Kidney (tissue), 14 donors: ENCODE measurements around the gene PNMA8B. TPM values are rescaled to one million over a fixed set of nuclear protein-coding genes. Genes with fewer than 3 reads are reported as not detected.
A peak's percentile ranks its signal among the peaks of the same experiment; 100 is the strongest.

Experiments used
- DNase-seq, 5 donors: peaks; one replicate each; pipeline ENCODE4 v3.0.0-alpha.2; 2013 to 2020
- FAIRE-seq: peaks from 2 replicates; lab custom pipeline; 2012; peaks lifted over from hg19 to GRCh38; lab: Jason Lieb, UNC
- H3K27ac ChIP-seq, 2 donors: one replicate each; pipeline ENCODE4 v1.7.0; 2013; ENCODE audit warnings: low read depth in 2 of 2, low read length in 2 of 2, inconsistent platforms in 1 of 2
- H3K27me3 ChIP-seq: one replicate; pipeline ENCODE4 v1.7.1; 2013; ENCODE audit warnings: low read length, inconsistent platforms; ENCODE audit not compliant: control insufficient read depth, insufficient read depth
- H3K36me3 ChIP-seq, 3 donors: one replicate each; pipeline versions ENCODE4 v1.7.0 to v1.7.1; 2013; ENCODE audit warnings: low read length in 3 of 3, control low read depth in 1 of 3, inconsistent platforms in 1 of 3; ENCODE audit not compliant: insufficient read depth in 3 of 3, control insufficient read depth in 2 of 3
- H3K4me1 ChIP-seq, 3 donors: one replicate each; pipeline versions ENCODE4 v1.7.0 to v1.7.1; 2013; ENCODE audit warnings: low read length in 3 of 3, inconsistent platforms in 1 of 3, low read depth in 1 of 3; ENCODE audit not compliant: control insufficient read depth in 2 of 3, insufficient read depth in 2 of 3
- H3K4me3 ChIP-seq, 3 donors: one replicate each; pipeline versions ENCODE4 v1.7.0 to v1.8.1; 2013; ENCODE audit warnings: low read length in 3 of 3, control low read depth in 1 of 3, inconsistent platforms in 1 of 3
- H3K9ac ChIP-seq, 3 donors: one replicate each; pipeline versions ENCODE4 v1.7.0 to v1.7.1; 2013; ENCODE audit warnings: low read length in 3 of 3, control low read depth in 1 of 3, inconsistent platforms in 1 of 3
- H3K9me3 ChIP-seq, 3 donors: one replicate each; pipeline versions ENCODE4 v1.7.0 to v1.7.1; 2013; ENCODE audit warnings: low read length in 3 of 3, control low read depth in 1 of 3, inconsistent platforms in 1 of 3; ENCODE audit not compliant: control insufficient read depth in 2 of 3, insufficient read depth in 1 of 3
- intact Hi-C: fragments of 100-400 bp; cut with DNase I; formaldehyde crosslinking; loops from one replicate; pipeline ENCODE4 v1.11.1; 2022
- polyA plus RNA-seq: library from polyadenylated mRNA; stranded (reverse); fragments of 350-450 nt; fragmentation: Illumina TruSeq; extraction: RNeasy Lipid Tissue Mini Kit (QIAGEN cat#74804); gene quantifications from one replicate; pipeline ENCODE4 v1.2.3, GENCODE V29; 2014; ENCODE audit warnings: low read depth, low replicate concordance; ENCODE audit not compliant: insufficient read depth
- total RNA-seq: library from RNA; stranded (reverse); fragmentation: NEBNext Ultra II Directional; extraction: Animal tissue kit (Norgen Biotek cat#: 25700); gene quantifications from one replicate; pipeline ENCODE4 v1.2.1, GENCODE V29; 2021
- TF ChIP-seq, protein P1 (sequence below): IDR thresholded peaks from 3 replicates; pipeline ENCODE4 v1.5.1; 2012; ENCODE audit warnings: mild to moderate bottlenecking, moderate library complexity, borderline replicate concordance; ENCODE audit not compliant: insufficient read depth; ENCODE audit errors: extremely low read depth
- donor health status: control.
- donor health status: control.
- donor health status: control.
- donor health status: control.
- donor health status: control.
- donor health status: DM: yes; HTN: yes; CAD: no.
- donor health status: Normal renal cell carcinoma (clear cell type).

Gene PNMA8B
- total and polyA plus RNA-seq, 2 donors from 2014 or later = 0.67 to 1.3 TPM

DNA sequence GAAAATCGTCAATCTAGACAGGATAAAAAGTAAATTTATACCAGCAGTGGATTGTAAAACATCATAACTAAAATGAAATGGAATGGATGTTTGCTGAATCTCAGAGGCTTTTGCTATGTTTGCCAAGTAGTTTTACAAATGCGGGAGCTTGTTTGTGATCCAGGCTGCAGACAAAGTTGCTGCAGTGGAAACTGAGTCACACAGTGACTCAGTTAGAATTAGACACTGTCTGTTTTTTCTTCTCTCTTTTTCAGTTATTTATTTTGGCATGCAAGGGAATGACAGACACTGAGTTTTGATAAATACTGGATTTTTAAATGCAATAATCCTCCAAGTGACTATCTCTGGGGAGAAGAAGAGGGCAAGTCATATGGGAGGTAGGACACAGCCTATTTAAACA, 19.7 kb downstream of the PNMA8B start:
- Histone ChIP-seq H3K4me1 (peaks cover 4 to 6% (median 5%) of the 10 kb centered on the region in 3 donors), H3K4me3 (no peak overlapping the region), H3K9ac (no peak overlapping the region), H3K27ac (no peak overlapping the region), H3K9me3 (no peaks in the 10 kb centered on the region), H3K36me3 (no peaks in the 10 kb centered on the region), H3K27me3 (no peaks in the 10 kb centered on the region)
- intact Hi-C loops = no loop called here
- FAIRE-seq (no peak), DNase-seq (no peak)
- TF ChIP-seq, protein P1, sequence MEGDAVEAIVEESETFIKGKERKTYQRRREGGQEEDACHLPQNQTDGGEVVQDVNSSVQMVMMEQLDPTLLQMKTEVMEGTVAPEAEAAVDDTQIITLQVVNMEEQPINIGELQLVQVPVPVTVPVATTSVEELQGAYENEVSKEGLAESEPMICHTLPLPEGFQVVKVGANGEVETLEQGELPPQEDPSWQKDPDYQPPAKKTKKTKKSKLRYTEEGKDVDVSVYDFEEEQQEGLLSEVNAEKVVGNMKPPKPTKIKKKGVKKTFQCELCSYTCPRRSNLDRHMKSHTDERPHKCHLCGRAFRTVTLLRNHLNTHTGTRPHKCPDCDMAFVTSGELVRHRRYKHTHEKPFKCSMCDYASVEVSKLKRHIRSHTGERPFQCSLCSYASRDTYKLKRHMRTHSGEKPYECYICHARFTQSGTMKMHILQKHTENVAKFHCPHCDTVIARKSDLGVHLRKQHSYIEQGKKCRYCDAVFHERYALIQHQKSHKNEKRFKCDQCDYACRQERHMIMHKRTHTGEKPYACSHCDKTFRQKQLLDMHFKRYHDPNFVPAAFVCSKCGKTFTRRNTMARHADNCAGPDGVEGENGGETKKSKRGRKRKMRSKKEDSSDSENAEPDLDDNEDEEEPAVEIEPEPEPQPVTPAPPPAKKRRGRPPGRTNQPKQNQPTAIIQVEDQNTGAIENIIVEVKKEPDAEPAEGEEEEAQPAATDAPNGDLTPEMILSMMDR = no peak

GRCh38 chr19:46474211-46474610, 21.5 kb downstream of the PNMA8B start:
- FAIRE-seq = no peak
- intact Hi-C loops = no loop called here

GRCh38 chr19:46472592-46472991, 23.1 kb downstream of the PNMA8B start:
- no peak overlapping the region for H3K4me3 ChIP-seq
- no peak for DNase-seq
- peaks cover 0 to 6% (median 5%) of the 10 kb centered on the region in 3 donors for H3K4me1 ChIP-seq
- no peaks in the 10 kb centered on the region for H3K9me3 ChIP-seq
- no peak overlapping the region for H3K27ac ChIP-seq
- H3K9ac ChIP-seq = no peak overlapping the region
- intact Hi-C loops = no loop called here
- FAIRE-seq = no peak
- no peaks in the 10 kb centered on the region for H3K27me3 ChIP-seq
- H3K36me3 ChIP-seq = no peaks in the 10 kb centered on the region
- TF ChIP-seq, protein P1 = no peak

More at GRCh38 chr19:46474211-46474610, 21.5 kb downstream of the PNMA8B start:
- TF ChIP-seq, protein P1 = no peak
- Histone ChIP-seq H3K4me1 (peaks cover 0 to 6% (median 5%) of the 10 kb centered on the region in 3 donors), H3K36me3 (no peaks in the 10 kb centered on the region), H3K4me3 (no peak overlapping the region), H3K27me3 (no peaks in the 10 kb centered on the region), H3K27ac (no peak overlapping the region), H3K9ac (no peak overlapping the region), H3K9me3 (no peaks in the 10 kb centered on the region)
- DNase-seq = peak in 1 of 5 donors; percentile 35
